OCI-M2 (cell line): ENCODE data around the gene GMDS.
"Not testable (repeated sequence)": the region's sequence is repeated elsewhere in the genome, so short reads cannot be mapped to it uniquely, and the experiment has no call there.

Source experiments
- DNase-seq: peaks from one replicate; lab custom pipeline; 2025; ENCODE audit not compliant: unreplicated experiment; lab: John Stamatoyannopoulos, UW

Gene GMDS

GRCh38 chr6:1762203-1762602, 483.2 kb downstream of the GMDS start:
- DNase-seq, result no peak

- no peak for DNase-seq
Measured at GRCh38 chr6:1761477-1761877, 483.9 kb downstream of the GMDS start.

GRCh38 chr6:1760876-1761275, 484.5 kb downstream of the GMDS start:
- no peak for DNase-seq

GRCh38 chr6:1759870-1760269, 485.5 kb downstream of the GMDS start:
- no peak for DNase-seq

- no peak for DNase-seq
Measured at GRCh38 chr6:1758076-1758679, 487.2 kb downstream of the GMDS start.

GRCh38 chr6:1757131-1757530, 488.3 kb downstream of the GMDS start:
- DNase-seq, result no peak

GRCh38 chr6:1756472-1757129, 488.8 kb downstream of the GMDS start:
- DNase-seq, result no peak

GRCh38 chr6:1751063-1751462, 494.3 kb downstream of the GMDS start:
- not testable (repeated sequence) for DNase-seq

- DNase-seq, result no peak
Measured at GRCh38 chr6:1749041-1749440, 496.4 kb downstream of the GMDS start.

- DNase-seq, result no peak
Measured at GRCh38 chr6:1747531-1747930, 497.9 kb downstream of the GMDS start.

- DNase-seq, result no peak
Measured at GRCh38 chr6:1747003-1747402, 498.4 kb downstream of the GMDS start.

- no peak for DNase-seq
Measured at GRCh38 chr6:1745814-1746213, 499.6 kb downstream of the GMDS start.

GRCh38 chr6:1744543-1744942, 500.9 kb downstream of the GMDS start:
- DNase-seq, result no peak

- DNase-seq, result no peak
Measured at GRCh38 chr6:1739680-1740079, 505.7 kb downstream of the GMDS start.

- no peak for DNase-seq
Measured at GRCh38 chr6:1739220-1739619, 506.2 kb downstream of the GMDS start.

- no peak for DNase-seq
Measured at GRCh38 chr6:1738558-1739081, 506.8 kb downstream of the GMDS start.

GRCh38 chr6:1737463-1738311, 507.7 kb downstream of the GMDS start:
- no peak for DNase-seq

- DNase-seq, result no peak
Measured at GRCh38 chr6:1736346-1737105, 508.9 kb downstream of the GMDS start.

GRCh38 chr6:1735239-1735803, 510.1 kb downstream of the GMDS start:
- no peak for DNase-seq

GRCh38 chr6:1730882-1731281, 514.5 kb downstream of the GMDS start:
- no peak for DNase-seq

- DNase-seq, result no peak
Measured at GRCh38 chr6:1729750-1730140, 515.7 kb downstream of the GMDS start.
